ENCODE results near the gene TRABD2B. TPM values are rescaled to one million over a fixed set of nuclear protein-coding genes. Genes with fewer than 3 reads are reported as not detected.

TRABD2B gene
- total and polyA plus RNA-seq, 2 experiments from 2014 or later, result 1.6 to 2.0 TPM

DNA sequence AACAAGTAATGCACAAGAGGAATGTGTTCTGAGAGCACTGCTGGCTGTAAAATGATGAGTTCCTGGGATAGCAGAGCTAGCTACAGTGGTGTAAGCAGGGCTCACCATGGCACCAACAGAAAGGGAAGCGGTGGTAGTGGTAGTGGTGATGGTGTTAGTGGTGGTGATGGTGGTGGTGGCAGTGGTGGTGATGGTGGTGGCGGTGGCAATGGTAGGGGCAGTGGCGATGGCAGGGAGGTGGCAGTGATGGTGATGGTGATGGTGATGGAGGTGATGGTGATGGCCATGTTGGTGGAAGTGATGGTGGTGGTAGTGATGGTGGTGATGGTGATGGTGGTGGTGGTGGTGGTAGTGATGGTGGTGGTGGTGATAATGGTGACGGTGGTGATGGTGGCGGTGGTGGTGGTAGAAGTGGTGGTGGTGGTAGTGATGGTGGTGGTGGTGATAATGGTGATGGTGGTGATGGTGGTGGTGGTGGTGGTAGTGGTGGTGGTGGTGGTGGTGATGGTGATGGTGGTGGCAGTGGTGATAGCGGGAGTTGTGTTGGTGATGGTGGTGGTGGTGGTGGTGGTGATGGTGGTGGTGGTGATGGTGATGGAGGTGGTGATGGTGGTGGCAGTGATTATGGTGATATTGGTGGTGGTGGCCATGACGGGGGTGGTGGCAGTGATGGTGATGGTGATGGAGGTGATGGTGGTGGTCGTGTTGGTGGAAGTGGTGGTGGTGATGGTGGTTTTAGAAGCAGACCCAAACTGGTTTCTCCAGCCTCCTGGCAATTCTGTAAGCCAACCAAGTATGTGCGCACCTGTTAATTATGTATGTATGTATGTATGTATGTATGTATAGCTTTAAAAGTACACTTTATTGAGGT lies 254.1 kb downstream of the TRABD2B start:
- Mint-ChIP-seq H3K27ac (no peak overlapping the region), H3K4me1 (no peaks in the 10 kb centered on the region), H3K9me3 (peaks cover 8% of the 10 kb centered on the region; the same call in 2 of the 3 replicates), H3K36me3 (ENCODE audit: low read depth) (no peaks in the 10 kb centered on the region), H3K27me3 (ENCODE audit: insufficient read depth, low read depth, poor library complexity) (peaks cover 8% of the 10 kb centered on the region), H3K4me3 (no peak overlapping the region)
- Histone ChIP-seq H3K27ac (ENCODE audit: low read depth) (no peak overlapping the region), H3K9me2 (ENCODE audit: insufficient read depth) (peaks cover 4% of the 10 kb centered on the region; the same call in 1 of the 2 replicates), H4K20me1 (replicated peaks; ENCODE audit: insufficient read depth) (no peaks in the 10 kb centered on the region), H3K27me3 (ENCODE audit: insufficient read depth) (no peaks in the 10 kb centered on the region), H3K79me2 (replicated peaks; ENCODE audit: insufficient read depth) (no peaks in the 10 kb centered on the region), H3K4me2 (no peak overlapping the region), H3K4me1 (ENCODE audit: insufficient read depth) (no peaks in the 10 kb centered on the region; the same call in 1 of the 2 replicates), H3F3A (replicated peaks; ENCODE audit: low read depth) (no peaks in the 10 kb centered on the region), H2AFZ (no peak overlapping the region), H3K4me3 (no peak overlapping the region), H3K36me3 (ENCODE audit: insufficient read depth) (no peaks in the 10 kb centered on the region)
- no peak for ATAC-seq
- DNase-seq (ENCODE audit: low spot score), result no peak
- TF ChIP-seq EZH2 (IDR thresholded peaks at IDR 0.05; ENCODE audit: low read depth, unreplicated experiment) (no peak), JUNB (IDR thresholded peaks at IDR 0.05; ENCODE audit: unreplicated experiment) (no peak), ZNF114 (CRISPR knock-in tag; IDR thresholded peaks at IDR 0.05) (no peak), CREB1 (CRISPR knock-in tag; IDR thresholded peaks at IDR 0.05; ENCODE audit: low read depth) (no peak), STAT1 (IDR thresholded peaks at IDR 0.05; ENCODE audit: unreplicated experiment) (no peak), EZH2phosphoT487 (IDR thresholded peaks at IDR 0.05; ENCODE audit: unreplicated experiment) (no peak), POLR2AphosphoS5 (IDR thresholded peaks at IDR 0.05; ENCODE audit: low read depth) (no peak), NANOG (IDR thresholded peaks at IDR 0.05; ENCODE audit: borderline replicate concordance) (no peak), ZNF331 (CRISPR knock-in tag; IDR thresholded peaks at IDR 0.05; ENCODE audit: low read depth) (no peak)
- TF ChIP-seq, protein P1, sequence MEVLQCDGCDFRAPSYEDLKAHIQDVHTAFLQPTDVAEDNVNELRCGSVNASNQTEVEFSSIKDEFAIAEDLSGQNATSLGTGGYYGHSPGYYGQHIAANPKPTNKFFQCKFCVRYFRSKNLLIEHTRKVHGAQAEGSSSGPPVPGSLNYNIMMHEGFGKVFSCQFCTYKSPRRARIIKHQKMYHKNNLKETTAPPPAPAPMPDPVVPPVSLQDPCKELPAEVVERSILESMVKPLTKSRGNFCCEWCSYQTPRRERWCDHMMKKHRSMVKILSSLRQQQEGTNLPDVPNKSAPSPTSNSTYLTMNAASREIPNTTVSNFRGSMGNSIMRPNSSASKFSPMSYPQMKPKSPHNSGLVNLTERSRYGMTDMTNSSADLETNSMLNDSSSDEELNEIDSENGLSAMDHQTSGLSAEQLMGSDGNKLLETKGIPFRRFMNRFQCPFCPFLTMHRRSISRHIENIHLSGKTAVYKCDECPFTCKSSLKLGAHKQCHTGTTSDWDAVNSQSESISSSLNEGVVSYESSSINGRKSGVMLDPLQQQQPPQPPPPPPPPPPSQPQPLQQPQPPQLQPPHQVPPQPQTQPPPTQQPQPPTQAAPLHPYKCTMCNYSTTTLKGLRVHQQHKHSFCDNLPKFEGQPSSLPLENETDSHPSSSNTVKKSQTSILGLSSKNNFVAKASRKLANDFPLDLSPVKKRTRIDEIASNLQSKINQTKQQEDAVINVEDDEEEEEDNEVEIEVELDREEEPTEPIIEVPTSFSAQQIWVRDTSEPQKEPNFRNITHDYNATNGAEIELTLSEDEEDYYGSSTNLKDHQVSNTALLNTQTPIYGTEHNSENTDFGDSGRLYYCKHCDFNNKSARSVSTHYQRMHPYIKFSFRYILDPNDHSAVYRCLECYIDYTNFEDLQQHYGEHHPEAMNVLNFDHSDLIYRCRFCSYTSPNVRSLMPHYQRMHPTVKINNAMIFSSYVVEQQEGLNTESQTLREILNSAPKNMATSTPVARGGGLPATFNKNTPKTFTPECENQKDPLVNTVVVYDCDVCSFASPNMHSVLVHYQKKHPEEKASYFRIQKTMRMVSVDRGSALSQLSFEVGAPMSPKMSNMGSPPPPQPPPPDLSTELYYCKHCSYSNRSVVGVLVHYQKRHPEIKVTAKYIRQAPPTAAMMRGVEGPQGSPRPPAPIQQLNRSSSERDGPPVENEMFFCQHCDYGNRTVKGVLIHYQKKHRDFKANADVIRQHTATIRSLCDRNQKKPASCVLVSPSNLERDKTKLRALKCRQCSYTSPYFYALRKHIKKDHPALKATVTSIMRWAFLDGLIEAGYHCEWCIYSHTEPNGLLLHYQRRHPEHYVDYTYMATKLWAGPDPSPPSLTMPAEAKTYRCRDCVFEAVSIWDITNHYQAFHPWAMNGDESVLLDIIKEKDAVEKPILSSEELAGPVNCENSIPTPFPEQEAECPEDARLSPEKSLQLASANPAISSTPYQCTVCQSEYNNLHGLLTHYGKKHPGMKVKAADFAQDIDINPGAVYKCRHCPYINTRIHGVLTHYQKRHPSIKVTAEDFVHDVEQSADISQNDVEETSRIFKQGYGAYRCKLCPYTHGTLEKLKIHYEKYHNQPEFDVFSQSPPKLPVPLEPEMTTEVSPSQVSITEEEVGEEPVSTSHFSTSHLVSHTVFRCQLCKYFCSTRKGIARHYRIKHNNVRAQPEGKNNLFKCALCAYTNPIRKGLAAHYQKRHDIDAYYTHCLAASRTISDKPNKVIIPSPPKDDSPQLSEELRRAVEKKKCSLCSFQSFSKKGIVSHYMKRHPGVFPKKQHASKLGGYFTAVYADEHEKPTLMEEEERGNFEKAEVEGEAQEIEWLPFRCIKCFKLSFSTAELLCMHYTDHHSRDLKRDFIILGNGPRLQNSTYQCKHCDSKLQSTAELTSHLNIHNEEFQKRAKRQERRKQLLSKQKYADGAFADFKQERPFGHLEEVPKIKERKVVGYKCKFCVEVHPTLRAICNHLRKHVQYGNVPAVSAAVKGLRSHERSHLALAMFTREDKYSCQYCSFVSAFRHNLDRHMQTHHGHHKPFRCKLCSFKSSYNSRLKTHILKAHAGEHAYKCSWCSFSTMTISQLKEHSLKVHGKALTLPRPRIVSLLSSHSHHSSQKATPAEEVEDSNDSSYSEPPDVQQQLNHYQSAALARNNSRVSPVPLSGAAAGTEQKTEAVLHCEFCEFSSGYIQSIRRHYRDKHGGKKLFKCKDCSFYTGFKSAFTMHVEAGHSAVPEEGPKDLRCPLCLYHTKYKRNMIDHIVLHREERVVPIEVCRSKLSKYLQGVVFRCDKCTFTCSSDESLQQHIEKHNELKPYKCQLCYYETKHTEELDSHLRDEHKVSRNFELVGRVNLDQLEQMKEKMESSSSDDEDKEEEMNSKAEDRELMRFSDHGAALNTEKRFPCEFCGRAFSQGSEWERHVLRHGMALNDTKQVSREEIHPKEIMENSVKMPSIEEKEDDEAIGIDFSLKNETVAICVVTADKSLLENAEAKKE (CRISPR knock-in tag; IDR thresholded peaks at IDR 0.05), result no peak
- TF ChIP-seq, protein P2, sequence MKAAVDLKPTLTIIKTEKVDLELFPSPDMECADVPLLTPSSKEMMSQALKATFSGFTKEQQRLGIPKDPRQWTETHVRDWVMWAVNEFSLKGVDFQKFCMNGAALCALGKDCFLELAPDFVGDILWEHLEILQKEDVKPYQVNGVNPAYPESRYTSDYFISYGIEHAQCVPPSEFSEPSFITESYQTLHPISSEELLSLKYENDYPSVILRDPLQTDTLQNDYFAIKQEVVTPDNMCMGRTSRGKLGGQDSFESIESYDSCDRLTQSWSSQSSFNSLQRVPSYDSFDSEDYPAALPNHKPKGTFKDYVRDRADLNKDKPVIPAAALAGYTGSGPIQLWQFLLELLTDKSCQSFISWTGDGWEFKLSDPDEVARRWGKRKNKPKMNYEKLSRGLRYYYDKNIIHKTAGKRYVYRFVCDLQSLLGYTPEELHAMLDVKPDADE (IDR thresholded peaks at IDR 0.05), result no peak
- TF ChIP-seq, protein P3, sequence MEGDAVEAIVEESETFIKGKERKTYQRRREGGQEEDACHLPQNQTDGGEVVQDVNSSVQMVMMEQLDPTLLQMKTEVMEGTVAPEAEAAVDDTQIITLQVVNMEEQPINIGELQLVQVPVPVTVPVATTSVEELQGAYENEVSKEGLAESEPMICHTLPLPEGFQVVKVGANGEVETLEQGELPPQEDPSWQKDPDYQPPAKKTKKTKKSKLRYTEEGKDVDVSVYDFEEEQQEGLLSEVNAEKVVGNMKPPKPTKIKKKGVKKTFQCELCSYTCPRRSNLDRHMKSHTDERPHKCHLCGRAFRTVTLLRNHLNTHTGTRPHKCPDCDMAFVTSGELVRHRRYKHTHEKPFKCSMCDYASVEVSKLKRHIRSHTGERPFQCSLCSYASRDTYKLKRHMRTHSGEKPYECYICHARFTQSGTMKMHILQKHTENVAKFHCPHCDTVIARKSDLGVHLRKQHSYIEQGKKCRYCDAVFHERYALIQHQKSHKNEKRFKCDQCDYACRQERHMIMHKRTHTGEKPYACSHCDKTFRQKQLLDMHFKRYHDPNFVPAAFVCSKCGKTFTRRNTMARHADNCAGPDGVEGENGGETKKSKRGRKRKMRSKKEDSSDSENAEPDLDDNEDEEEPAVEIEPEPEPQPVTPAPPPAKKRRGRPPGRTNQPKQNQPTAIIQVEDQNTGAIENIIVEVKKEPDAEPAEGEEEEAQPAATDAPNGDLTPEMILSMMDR (conservative IDR thresholded peaks at IDR 0.05; ENCODE audit: low read depth in 2 of 2), result no peak
